Mesendoderm (in vitro differentiated cells): ENCODE data around the gene MRPL23.

Experiments used
- DNase-seq: peaks from one replicate; pipeline ENCODE4 v3.0.0; 2013
- H2AK5ac ChIP-seq: 2 replicates; pipeline ENCODE4 v1.6.1; 2013; ENCODE audit warnings: low read length, inconsistent platforms
- H2BK120ac ChIP-seq: 2 replicates; pipeline ENCODE4 v1.6.1; 2013; ENCODE audit warnings: low read depth, mild to moderate bottlenecking, low read length, moderate library complexity, mixed read lengths
- H2BK15ac ChIP-seq: replicated peaks from 2 replicates; pipeline ENCODE4 v1.6.1; 2013; ENCODE audit warnings: low read depth, mild to moderate bottlenecking, moderate library complexity
- H2BK5ac ChIP-seq: 2 replicates; pipeline ENCODE4 v1.6.1; 2013; ENCODE audit warnings: low read length, inconsistent platforms
- H3K18ac ChIP-seq: 2 replicates; pipeline ENCODE4 v1.6.1; 2013; ENCODE audit warnings: mild to moderate bottlenecking, low read length, mixed read lengths
- H3K23ac ChIP-seq: one replicate; pipeline ENCODE4 v1.6.1; 2013; ENCODE audit warnings: low read length
- H3K27ac ChIP-seq: 2 replicates; pipeline ENCODE4 v1.5.1; 2013; ENCODE audit warnings: low read depth, mild to moderate bottlenecking, inconsistent platforms, low read length, moderate library complexity
- H3K27me3 ChIP-seq: 2 replicates; pipeline ENCODE4 v1.6.1; 2013; ENCODE audit warnings: low read length, control low read depth, mild to moderate bottlenecking, inconsistent platforms; ENCODE audit not compliant: insufficient read depth, poor library complexity
- H3K36me3 ChIP-seq: 2 replicates; pipeline ENCODE4 v1.6.1; 2013; ENCODE audit warnings: low read length, inconsistent platforms; ENCODE audit not compliant: control insufficient read depth, insufficient read depth
- H3K4ac ChIP-seq: one replicate; pipeline ENCODE4 v1.6.1; 2013; ENCODE audit warnings: low read depth, mild to moderate bottlenecking, low read length, moderate library complexity
- H3K4me1 ChIP-seq: 2 replicates; pipeline ENCODE4 v1.6.1; 2013; ENCODE audit warnings: low read depth, low read length, inconsistent platforms; ENCODE audit not compliant: control insufficient read depth
- H3K4me2 ChIP-seq: 2 replicates; pipeline ENCODE4 v1.6.1; 2013; ENCODE audit warnings: low read length
- H3K4me3 ChIP-seq: 2 replicates; pipeline ENCODE4 v1.5.1; 2013; ENCODE audit warnings: mild to moderate bottlenecking, low read length
- H3K56ac ChIP-seq: one replicate; pipeline ENCODE4 v1.6.1; 2013; ENCODE audit warnings: low read length
- H3K79me1 ChIP-seq: 2 replicates; pipeline ENCODE4 v1.6.1; 2013; ENCODE audit warnings: low read length, inconsistent platforms
- H3K79me2 ChIP-seq: 2 replicates; pipeline ENCODE4 v1.6.1; 2013; ENCODE audit warnings: mild to moderate bottlenecking, low read length; ENCODE audit not compliant: control insufficient read depth, insufficient read depth
- H3K9ac ChIP-seq: 2 replicates; pipeline ENCODE4 v1.6.1; 2013; ENCODE audit warnings: low read length, inconsistent platforms
- H4K5ac ChIP-seq: one replicate; pipeline ENCODE4 v1.6.1; 2013; ENCODE audit warnings: low read length
- H4K8ac ChIP-seq: one replicate; pipeline ENCODE4 v1.6.1; 2013; ENCODE audit warnings: low read depth, mild to moderate bottlenecking, control low read depth, low read length, moderate library complexity
- WGBS: extraction: QIAGEN DNeasy Blood & Tissue Kit; methylation state at CpG from one replicate; pipeline ENCODE4 v1.1.7; 2013; ENCODE audit warnings: low lambda C conversion rate, missing lambda C conversion rate; ENCODE audit not compliant: insufficient coverage; ENCODE audit errors: extremely low coverage; 5-methylcytosine and 5-hydroxymethylcytosine counted together

The MRPL23 gene

DNA sequence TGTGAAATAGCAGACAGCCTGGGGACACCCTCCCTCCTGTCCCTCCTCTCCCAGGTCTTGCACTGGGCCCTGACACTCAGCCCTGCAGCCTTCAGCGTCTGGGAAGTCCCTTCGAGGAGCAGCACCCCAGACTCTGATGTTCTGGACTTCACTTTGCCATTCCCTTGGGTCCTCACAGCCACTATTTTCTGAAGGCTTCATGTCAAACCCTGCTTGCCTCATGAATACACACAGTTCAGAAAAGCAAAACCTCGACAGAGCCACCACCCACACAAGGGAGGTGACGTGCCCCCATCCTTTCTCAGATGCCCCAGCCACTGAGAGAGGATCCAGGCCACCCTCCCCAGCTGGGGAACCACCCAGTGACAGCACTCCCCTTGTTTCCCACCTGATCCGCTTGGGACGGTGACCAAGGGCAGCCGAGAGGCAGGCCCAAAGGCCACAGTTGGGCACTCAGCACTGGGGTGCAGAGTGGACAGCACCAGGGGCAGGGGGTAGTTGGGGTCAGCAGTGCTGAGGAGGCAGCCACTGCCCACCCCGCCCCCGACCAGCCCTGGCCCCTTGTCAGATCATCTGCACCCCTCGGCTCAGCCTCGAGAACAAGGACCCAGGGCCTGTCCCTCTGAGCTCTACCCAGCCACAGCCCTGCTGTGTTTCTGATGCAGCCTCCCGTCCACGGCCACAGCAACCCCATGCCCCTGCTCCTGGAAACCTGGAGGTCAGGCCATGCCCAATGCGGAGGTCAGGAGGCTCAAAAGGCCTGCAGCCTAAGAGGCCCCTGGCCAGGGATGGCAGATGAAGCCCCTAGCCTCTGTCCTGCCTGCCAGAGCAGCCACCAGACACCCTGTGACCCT is 30.8 kb upstream of the MRPL23 start:
- Histone ChIP-seq H4K8ac (no peak overlapping the region), H4K5ac (no peak overlapping the region), H3K4me2 (no peak overlapping the region), H3K56ac (no peak overlapping the region), H3K79me1 (no peaks in the 10 kb centered on the region), H2BK15ac (no peak overlapping the region), H3K9ac (no peak overlapping the region), H2BK5ac (no peak overlapping the region), H2BK120ac (no peak overlapping the region), H3K4me1 (no peaks in the 10 kb centered on the region), H3K4ac (no peak overlapping the region), H3K4me3 (no peak overlapping the region), H3K36me3 (no peaks in the 10 kb centered on the region), H3K18ac (no peak overlapping the region), H2AK5ac (no peak overlapping the region), H3K27me3 (no peaks in the 10 kb centered on the region), H3K79me2 (no peaks in the 10 kb centered on the region), H3K27ac (no peak overlapping the region), H3K23ac (no peak overlapping the region)
- no CpG with 5 or more reads among the region's 14 CpGs for WGBS
- no peak for DNase-seq

DNA sequence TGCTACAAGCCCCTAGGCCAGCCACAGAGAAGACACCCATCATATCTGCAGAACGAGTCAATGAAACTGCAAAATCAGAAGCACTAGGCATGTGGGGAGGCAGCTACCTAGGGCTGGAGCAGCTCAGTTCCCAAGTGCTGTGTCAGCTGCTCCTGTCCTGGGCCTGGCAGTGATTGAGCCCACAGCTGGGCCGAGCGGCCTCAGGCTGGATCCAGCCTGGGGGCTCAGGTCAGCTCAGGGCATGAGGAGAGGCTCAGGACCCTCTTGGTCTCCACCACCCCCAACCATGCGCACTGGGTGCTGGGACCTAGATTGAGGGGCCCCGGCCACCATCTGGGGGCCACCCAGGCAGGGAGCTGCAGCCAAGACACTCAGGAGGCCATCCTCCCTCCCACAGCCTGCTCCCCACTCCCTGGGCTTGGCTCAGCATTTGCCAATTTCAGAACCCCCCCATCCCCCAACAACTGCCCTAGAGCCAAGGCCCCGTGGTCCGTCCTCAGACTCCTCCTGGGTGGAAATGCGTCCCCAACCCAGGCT is 30.1 kb upstream of the MRPL23 start:
- Histone ChIP-seq H3K4ac (no peak overlapping the region), H3K4me2 (no peak overlapping the region), H3K4me1 (no peaks in the 10 kb centered on the region), H4K5ac (no peak overlapping the region), H2BK5ac (no peak overlapping the region), H2BK15ac (no peak overlapping the region), H3K18ac (no peak overlapping the region), H4K8ac (no peak overlapping the region), H3K9ac (no peak overlapping the region), H3K23ac (no peak overlapping the region), H3K36me3 (no peaks in the 10 kb centered on the region), H3K27ac (no peak overlapping the region), H3K56ac (no peak overlapping the region), H3K79me2 (no peaks in the 10 kb centered on the region), H2AK5ac (no peak overlapping the region), H3K27me3 (no peaks in the 10 kb centered on the region), H3K4me3 (no peak overlapping the region), H2BK120ac (no peak overlapping the region), H3K79me1 (no peaks in the 10 kb centered on the region)
- DNase-seq, result no peak
- WGBS, result no CpG with 5 or more reads among the region's 8 CpGs

DNA sequence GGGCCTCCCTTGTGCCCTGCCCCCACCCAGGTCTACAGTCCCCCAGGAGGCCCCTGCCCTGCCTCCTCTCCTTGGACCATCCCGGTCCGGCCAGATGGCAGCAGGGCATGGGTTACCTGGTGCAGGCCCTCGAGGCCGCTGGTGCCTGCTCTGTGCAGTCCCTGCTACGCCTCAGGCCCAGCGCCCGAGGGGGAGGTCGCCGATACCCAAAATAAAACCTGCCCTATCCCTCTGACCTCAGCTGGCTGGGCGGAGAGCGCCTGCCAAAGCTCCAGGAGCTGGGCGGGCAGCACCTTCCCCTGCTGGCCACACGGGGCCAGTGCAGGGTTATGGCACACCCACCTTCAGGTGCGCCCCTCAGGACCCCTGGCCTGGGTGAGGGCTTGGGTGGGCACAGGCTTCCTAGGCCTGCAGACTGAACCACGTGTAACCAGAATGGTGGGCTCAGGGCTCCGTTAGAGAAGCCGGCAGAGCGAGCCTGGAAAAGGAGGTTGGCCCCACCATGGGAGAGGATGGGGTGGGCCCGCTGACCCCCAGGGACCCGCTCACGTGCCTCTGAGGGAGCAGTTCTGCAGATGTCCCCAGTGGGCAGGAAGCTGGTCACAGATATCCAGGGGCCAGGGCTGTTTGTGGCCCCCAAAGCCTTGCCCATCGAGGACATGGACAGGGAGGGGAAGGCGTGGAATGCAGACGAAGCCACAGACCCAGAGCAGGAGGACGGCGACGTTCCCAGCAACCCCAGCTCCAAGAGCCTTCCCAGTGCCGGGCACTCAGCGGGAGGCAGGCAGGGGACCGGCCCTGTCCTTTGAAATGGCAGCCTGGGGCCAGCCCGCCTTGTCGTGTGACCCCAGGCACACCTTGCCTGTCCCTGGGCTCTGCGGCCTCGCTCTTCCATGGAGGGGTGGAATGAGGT is 29.4 kb upstream of the MRPL23 start:
- H3K18ac ChIP-seq, result no peak overlapping the region
- H2BK120ac ChIP-seq, result no peak overlapping the region
- H3K9ac ChIP-seq, result no peak overlapping the region
- H3K27me3 ChIP-seq, result no peaks in the 10 kb centered on the region
- no peak overlapping the region for H3K56ac ChIP-seq
- no peak overlapping the region for H3K23ac ChIP-seq
- H3K4me1 ChIP-seq, result no peaks in the 10 kb centered on the region
- no CpG with 5 or more reads among the region's 34 CpGs for WGBS
- H3K79me1 ChIP-seq, result no peaks in the 10 kb centered on the region
- no peak overlapping the region for H3K4ac ChIP-seq
- H3K79me2 ChIP-seq, result no peaks in the 10 kb centered on the region
- no peaks in the 10 kb centered on the region for H3K36me3 ChIP-seq
- H3K4me3 ChIP-seq, result no peak overlapping the region
- H2AK5ac ChIP-seq, result no peak overlapping the region
- no peak overlapping the region for H3K4me2 ChIP-seq
- H4K8ac ChIP-seq, result no peak overlapping the region
- H2BK5ac ChIP-seq, result no peak overlapping the region
- H2BK15ac ChIP-seq, result no peak overlapping the region
- peak; percentile 20 for DNase-seq
- no peak overlapping the region for H3K27ac ChIP-seq
- no peak overlapping the region for H4K5ac ChIP-seq

DNA sequence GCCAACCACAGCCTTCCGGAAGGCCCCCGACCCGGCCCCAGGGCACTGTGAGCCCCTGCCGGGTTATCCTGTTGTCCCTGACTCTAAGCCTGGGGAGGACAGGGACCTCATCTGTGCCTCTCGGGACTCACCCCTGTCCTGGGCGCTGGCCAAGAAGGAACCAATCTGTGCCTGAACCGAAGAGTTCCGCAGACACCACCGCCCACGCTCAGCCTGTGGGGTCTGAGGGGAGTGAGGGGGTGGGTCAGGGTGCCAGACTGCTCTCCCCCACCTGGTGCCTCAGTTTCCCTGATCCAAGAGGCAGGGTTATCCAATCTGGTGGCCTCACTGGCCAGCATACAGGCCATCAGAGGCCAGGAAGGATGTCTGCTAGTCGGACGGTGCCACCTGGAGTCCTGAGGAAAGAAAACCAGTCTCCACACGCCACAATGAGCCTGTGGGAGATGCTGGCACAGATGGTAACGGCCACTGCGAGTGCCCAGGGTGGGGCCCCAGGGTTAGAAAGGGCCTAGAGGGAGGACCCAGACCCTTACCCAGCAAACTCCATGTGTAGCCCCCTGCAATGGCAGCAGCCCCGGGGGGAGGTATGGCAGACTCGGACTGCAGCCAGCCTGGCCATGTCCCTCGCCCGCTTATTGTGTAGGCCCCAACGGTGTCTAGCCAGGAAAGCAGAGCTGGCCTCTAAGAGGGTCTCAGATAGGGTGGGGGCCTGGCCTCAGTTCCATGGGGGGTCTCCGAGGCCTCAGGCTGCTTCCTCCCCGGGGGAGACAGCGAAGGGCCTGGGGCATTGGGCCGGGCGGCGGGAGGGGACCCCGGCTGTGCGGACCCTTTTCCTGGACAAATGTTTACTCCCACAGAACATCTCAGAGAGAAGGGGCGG is 28.5 kb upstream of the MRPL23 start:
- DNase-seq, result no peak
- H3K23ac ChIP-seq, result no peak overlapping the region
- no peak overlapping the region for H3K56ac ChIP-seq

DNA sequence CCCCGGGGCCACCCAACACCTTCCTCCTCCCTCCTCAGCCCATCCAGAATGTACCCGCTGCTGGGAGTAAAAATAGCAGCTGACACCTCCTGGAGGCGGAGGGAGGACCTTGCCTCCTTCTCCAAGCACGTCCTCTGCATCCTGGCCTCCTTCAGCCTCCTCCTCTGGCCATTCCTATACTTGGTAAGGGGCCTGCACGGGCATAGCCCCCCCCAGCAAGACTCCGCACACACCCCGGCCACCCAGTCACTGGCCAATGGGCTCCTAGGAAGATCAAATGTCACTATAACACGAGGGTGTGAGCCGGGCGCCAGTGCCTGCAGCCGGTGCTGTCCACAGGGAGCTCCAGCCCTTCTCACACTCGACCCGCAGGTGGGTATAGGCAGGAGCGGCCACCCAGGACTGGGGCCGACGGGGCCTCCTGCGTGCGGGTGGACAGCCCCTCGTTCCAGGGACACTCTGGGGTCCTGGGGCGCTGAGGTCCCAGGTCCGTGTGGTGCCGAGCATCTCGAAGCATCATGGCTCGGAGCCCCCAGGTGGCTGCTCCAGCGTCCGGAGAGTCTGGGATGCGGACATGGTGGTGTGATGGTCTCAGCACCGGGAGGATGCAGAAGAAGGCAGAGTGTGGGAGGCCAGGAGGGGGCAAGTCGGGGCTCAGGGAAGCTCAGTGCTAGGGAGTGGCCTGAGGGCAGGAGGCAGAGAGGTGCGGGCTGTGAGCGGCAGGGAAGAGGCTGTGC is 27.6 kb upstream of the MRPL23 start, which contains the start of gene TNNT3:
Gene TNNT3, plus strand, starts transcription at position 313 of the 737 bp plus-strand sequence. CDS start 3,172 bp downstream, outside the sequence.
- no peaks in the 10 kb centered on the region for H3K79me2 ChIP-seq
- no peak within 1 kb of the TSS for H3K56ac ChIP-seq
- no peak within 1 kb of the TSS for H3K4me3 ChIP-seq
- H4K8ac ChIP-seq, result no peak within 1 kb of the TSS
- H2BK5ac ChIP-seq, result no peak within 1 kb of the TSS
- no peak within 1 kb of the TSS for H2AK5ac ChIP-seq
- H3K23ac ChIP-seq, result no peak within 1 kb of the TSS
- DNase-seq, result no peak
- H3K27me3 ChIP-seq, result no peaks in the 10 kb centered on the region
- H3K4me2 ChIP-seq, result no peak within 1 kb of the TSS
- H4K5ac ChIP-seq, result no peak within 1 kb of the TSS
- H3K4ac ChIP-seq, result no peak within 1 kb of the TSS
- H3K36me3 ChIP-seq, result no peaks in the 10 kb centered on the region
- no CpG with 5 or more reads among the region's 31 CpGs for WGBS
- H3K9ac ChIP-seq, result no peak within 1 kb of the TSS
- no peak within 1 kb of the TSS for H2BK15ac ChIP-seq
- no peak within 1 kb of the TSS for H3K27ac ChIP-seq
- no peaks in the 10 kb centered on the region for H3K4me1 ChIP-seq
- H3K18ac ChIP-seq, result no peak within 1 kb of the TSS
- H2BK120ac ChIP-seq, result no peak within 1 kb of the TSS
- no peaks in the 10 kb centered on the region for H3K79me1 ChIP-seq

More for the DNA sequence above, 28.5 kb upstream of the MRPL23 start:
- H3K4me2 ChIP-seq, result no peak overlapping the region
- H2AK5ac ChIP-seq, result no peak overlapping the region
- no peak overlapping the region for H3K18ac ChIP-seq
- no peaks in the 10 kb centered on the region for H3K79me2 ChIP-seq
- no peaks in the 10 kb centered on the region for H3K4me1 ChIP-seq
- no peak overlapping the region for H3K4ac ChIP-seq
- no peak overlapping the region for H3K9ac ChIP-seq
- no peak overlapping the region for H3K27ac ChIP-seq
- no peak overlapping the region for H4K8ac ChIP-seq
- H3K79me1 ChIP-seq, result no peaks in the 10 kb centered on the region
- H4K5ac ChIP-seq, result no peak overlapping the region
- H2BK15ac ChIP-seq, result no peak overlapping the region
- H3K27me3 ChIP-seq, result no peaks in the 10 kb centered on the region
- no peak overlapping the region for H3K4me3 ChIP-seq
- no peak overlapping the region for H2BK5ac ChIP-seq
- no CpG with 5 or more reads among the region's 29 CpGs for WGBS
- H3K36me3 ChIP-seq, result no peaks in the 10 kb centered on the region
- H2BK120ac ChIP-seq, result no peak overlapping the region
